Rectal smooth muscle tissue (tissue), 1 donor: ENCODE data around the gene RIC1.
"Not testable (repeated sequence)": the region's sequence is repeated elsewhere in the genome, so short reads cannot be mapped to it uniquely, and the experiment has no call there.

Experiments
- H3K27ac ChIP-seq: one replicate; pipeline ENCODE4 v1.7.0; 2013; ENCODE audit warnings: low read depth, low read length, inconsistent platforms
- H3K27me3 ChIP-seq: one replicate; pipeline ENCODE4 v1.7.0; 2013; ENCODE audit warnings: low read length; ENCODE audit not compliant: control insufficient read depth, insufficient read depth
- H3K36me3 ChIP-seq: one replicate; pipeline ENCODE4 v1.7.0; 2013; ENCODE audit warnings: low read length; ENCODE audit not compliant: control insufficient read depth, insufficient read depth
- H3K4me1 ChIP-seq: one replicate; pipeline ENCODE4 v1.7.0; 2013; ENCODE audit warnings: low read length; ENCODE audit not compliant: control insufficient read depth, insufficient read depth
- H3K4me3 ChIP-seq: one replicate; pipeline ENCODE4 v1.7.0; 2013; ENCODE audit warnings: low read length
- H3K9ac ChIP-seq: one replicate; pipeline ENCODE4 v1.7.0; 2013; ENCODE audit warnings: low read length

Gene RIC1, protein sequence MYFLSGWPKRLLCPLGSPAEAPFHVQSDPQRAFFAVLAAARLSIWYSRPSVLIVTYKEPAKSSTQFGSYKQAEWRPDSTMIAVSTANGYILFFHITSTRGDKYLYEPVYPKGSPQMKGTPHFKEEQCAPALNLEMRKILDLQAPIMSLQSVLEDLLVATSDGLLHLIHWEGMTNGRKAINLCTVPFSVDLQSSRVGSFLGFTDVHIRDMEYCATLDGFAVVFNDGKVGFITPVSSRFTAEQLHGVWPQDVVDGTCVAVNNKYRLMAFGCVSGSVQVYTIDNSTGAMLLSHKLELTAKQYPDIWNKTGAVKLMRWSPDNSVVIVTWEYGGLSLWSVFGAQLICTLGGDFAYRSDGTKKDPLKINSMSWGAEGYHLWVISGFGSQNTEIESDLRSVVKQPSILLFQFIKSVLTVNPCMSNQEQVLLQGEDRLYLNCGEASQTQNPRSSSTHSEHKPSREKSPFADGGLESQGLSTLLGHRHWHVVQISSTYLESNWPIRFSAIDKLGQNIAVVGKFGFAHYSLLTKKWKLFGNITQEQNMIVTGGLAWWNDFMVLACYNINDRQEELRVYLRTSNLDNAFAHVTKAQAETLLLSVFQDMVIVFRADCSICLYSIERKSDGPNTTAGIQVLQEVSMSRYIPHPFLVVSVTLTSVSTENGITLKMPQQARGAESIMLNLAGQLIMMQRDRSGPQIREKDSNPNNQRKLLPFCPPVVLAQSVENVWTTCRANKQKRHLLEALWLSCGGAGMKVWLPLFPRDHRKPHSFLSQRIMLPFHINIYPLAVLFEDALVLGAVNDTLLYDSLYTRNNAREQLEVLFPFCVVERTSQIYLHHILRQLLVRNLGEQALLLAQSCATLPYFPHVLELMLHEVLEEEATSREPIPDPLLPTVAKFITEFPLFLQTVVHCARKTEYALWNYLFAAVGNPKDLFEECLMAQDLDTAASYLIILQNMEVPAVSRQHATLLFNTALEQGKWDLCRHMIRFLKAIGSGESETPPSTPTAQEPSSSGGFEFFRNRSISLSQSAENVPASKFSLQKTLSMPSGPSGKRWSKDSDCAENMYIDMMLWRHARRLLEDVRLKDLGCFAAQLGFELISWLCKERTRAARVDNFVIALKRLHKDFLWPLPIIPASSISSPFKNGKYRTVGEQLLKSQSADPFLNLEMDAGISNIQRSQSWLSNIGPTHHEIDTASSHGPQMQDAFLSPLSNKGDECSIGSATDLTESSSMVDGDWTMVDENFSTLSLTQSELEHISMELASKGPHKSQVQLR (N-terminal part only)

DNA sequence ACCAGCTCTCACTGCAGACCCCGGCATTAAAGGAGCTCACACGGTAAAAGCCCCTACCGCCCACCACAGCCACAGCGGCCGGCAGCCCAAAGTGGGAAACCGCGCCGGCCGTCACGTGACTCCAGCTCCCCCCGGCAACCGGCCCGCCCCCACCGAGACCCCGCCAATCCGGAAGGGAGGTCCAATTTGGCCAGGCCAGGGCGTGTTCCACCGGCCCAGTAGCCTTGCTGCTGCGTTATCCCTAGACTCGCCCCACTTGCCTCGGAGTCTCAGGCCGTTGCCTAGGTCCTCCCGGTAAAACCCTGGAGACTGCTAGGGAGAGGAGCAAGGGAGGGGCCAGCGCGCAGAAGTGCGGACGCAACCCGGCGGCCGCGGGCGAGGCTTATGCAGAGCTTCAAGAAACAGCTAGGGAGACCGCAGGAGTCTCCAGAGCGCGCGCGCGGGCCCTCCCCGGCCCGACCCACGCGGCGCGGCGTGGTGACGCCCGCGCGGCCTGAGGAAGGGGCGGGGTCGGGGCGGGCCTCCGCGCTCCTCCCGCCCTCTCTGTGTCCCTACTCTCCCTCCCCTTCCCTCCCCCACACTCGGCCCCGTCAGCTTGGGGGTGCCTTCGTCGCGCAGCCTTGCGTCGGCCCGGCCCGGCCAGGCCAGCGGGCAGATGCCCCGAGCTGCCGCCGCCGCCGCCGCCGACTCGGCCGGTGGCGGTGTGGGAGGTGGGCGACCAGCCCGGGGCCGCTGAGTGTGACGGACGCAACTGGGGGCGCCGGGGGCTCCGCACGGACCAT lies at the start of gene RIC1:
RIC1 (plus strand) TSS at position 578 of the 782 bp plus-strand sequence; CDS start at position 781, 203 bp downstream.
- Histone ChIP-seq H3K27me3 (no peaks in the 10 kb centered on the region), H3K4me1 (peaks cover 7% of the 10 kb centered on the region), H3K27ac (peak within 1 kb of the TSS; percentile 97), H3K4me3 (peak within 1 kb of the TSS; percentile 92), H3K36me3 (no peaks in the 10 kb centered on the region), H3K9ac (peak within 1 kb of the TSS; percentile 78)

DNA sequence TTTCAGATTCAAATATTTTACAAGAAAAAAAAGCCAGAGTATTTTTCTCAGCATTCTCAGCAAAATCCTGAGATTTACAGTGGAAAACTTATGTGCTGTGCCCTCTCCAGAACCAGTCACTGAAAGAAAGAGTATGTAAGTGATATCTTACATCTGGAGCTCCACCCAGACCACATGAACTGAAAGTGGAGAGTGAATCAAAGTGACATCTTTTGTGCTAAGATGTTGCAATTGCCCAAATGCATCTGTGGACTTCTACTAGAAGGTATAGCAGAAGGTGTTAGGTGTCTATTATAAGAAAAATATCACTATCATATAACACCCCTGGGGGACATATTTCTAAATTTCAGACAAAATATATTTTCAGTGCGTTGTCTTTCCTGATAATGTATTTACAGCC lies 49.0 kb upstream of the RIC1 start:
- Histone ChIP-seq H3K27me3 (no peaks in the 10 kb centered on the region), H3K9ac (no peak overlapping the region), H3K27ac (no peak overlapping the region), H3K4me3 (no peak overlapping the region), H3K36me3 (no peaks in the 10 kb centered on the region), H3K4me1 (no peaks in the 10 kb centered on the region)

DNA sequence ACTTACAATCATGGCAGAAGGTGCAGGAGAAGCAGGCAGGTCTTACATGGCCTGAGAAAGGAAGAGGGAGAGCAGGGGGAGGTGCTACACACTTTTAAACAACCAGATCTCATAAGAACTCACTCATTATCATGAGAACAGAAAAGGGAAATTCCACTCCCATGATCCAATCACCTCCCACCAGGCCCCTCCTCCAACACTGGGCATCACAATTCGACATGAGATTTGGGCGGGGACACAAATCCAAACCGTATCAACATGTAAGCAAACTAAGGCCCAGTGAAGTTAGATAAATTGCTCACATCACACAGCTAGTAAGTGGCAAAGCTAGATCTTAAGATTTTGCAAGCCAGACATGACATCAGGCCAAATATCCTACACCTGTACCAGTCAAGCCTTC lies 48.3 kb upstream of the RIC1 start:
- Histone ChIP-seq H3K9ac (no peak overlapping the region), H3K27me3 (no peaks in the 10 kb centered on the region), H3K36me3 (no peaks in the 10 kb centered on the region), H3K27ac (no peak overlapping the region), H3K4me1 (no peaks in the 10 kb centered on the region), H3K4me3 (no peak overlapping the region)

DNA sequence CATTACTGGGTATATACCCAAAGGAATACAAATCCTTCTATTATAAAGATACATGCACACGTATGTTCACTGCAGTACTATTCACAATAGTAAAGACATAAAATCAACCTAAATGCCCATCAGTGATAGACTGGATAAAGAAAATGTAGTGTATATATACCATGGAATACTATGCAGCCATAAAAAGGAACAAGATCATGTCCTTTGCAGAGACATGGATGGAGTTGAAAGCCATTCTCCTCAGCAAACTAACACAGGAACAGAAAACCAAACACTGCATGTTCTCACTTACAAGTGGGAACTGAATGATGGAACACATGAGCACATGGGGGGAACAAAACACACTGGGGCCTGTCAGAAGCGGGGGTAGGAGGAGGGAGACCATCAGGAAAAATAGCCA lies 47.2 kb upstream of the RIC1 start:
- not testable (repeated sequence) for H3K27ac ChIP-seq

DNA sequence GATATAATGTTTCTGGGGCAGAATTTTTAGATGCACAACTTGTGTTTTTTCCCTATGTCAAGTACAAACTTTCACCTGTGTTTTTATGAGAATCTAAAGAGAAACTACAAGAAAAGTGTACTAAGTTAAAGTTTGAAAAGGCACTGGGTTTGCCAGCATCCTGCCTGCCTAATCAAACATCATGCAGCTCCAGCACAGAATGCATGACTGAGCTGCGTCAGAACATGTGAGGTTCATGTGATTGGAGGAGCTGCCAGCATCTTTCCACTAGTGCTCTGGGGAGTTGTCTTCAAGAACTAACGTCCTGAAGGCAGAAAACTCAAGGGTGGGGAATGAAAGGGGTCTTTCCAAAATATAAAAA lies 46.1 kb upstream of the RIC1 start:
- Histone ChIP-seq H3K36me3 (no peaks in the 10 kb centered on the region), H3K4me1 (no peaks in the 10 kb centered on the region), H3K4me3 (no peak overlapping the region), H3K9ac (no peak overlapping the region), H3K27ac (no peak overlapping the region), H3K27me3 (no peaks in the 10 kb centered on the region)

More for the DNA sequence above, 47.2 kb upstream of the RIC1 start:
- H3K36me3 ChIP-seq, H3K9ac ChIP-seq, H3K4me3 ChIP-seq, H3K27me3 ChIP-seq, H3K4me1 ChIP-seq: not testable (repeated sequence)

DNA sequence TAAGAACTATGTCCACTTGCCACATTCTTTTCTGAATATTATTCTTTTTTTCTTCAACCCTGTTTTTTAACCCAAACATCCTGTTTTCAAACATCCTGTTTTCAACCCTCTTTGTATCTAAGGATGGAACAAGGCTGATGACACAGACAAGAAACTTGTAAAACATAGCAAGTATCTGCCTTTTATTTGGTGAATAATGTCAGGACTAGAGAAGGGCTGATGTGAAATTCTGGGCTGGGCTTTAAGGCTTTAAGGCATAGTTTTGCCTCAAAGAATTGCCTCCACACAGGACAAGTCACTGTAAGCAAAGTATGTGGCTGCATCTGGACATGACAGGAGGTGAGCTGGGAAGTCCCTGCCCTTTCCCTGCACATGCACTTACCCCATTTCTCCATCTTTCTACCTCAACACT lies 42.5 kb upstream of the RIC1 start:
- no peaks in the 10 kb centered on the region for H3K4me1 ChIP-seq
- no peaks in the 10 kb centered on the region for H3K36me3 ChIP-seq
- no peaks in the 10 kb centered on the region for H3K27me3 ChIP-seq
- H3K4me3 ChIP-seq: no peak overlapping the region
- H3K9ac ChIP-seq: no peak overlapping the region
- H3K27ac ChIP-seq: no peak overlapping the region

DNA sequence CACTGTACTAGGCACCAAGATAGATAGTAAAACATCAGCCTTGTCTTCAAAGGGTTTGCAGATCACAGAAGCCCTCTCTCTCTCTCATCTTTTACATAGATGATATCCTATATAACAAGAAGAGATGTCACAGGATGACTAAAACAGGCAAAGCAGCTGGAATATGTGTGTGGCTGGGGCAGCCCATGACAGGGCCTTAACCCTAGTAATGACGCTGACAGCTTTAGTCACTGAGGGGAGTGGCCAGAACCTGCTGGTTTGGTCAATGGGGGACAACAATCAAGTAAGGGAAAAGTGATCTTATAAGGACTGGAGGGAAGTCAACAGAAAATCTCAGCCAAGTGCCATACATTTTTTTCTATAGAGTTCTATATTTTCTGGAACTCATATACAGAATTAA lies 41.9 kb upstream of the RIC1 start:
- no peaks in the 10 kb centered on the region for H3K36me3 ChIP-seq
- H3K4me3 ChIP-seq: no peak overlapping the region
- H3K9ac ChIP-seq: no peak overlapping the region
- no peaks in the 10 kb centered on the region for H3K27me3 ChIP-seq
- no peak overlapping the region for H3K27ac ChIP-seq
- no peaks in the 10 kb centered on the region for H3K4me1 ChIP-seq

DNA sequence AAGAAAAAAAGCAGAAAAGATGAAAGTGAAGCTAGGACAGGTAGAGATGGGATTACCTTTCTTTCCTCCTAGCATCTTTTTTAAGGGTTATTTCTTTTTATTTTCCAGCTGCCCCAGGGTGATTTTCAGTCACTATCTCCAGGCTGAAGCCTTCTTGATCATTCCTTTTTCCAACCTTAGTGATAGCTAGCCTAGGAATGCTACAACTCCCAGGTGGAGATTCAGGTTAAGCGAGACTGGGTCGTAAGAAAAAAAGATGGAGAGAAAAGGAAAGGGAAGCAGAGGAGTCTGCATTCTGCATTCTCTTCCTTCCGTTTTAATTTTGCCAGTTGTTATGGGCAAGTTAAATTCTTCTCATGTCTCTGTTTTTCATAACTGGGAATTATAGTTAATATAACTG lies 36.7 kb upstream of the RIC1 start:
- Histone ChIP-seq H3K9ac (no peak overlapping the region), H3K36me3 (no peaks in the 10 kb centered on the region), H3K4me3 (no peak overlapping the region), H3K4me1 (no peaks in the 10 kb centered on the region), H3K27me3 (no peaks in the 10 kb centered on the region), H3K27ac (no peak overlapping the region)

DNA sequence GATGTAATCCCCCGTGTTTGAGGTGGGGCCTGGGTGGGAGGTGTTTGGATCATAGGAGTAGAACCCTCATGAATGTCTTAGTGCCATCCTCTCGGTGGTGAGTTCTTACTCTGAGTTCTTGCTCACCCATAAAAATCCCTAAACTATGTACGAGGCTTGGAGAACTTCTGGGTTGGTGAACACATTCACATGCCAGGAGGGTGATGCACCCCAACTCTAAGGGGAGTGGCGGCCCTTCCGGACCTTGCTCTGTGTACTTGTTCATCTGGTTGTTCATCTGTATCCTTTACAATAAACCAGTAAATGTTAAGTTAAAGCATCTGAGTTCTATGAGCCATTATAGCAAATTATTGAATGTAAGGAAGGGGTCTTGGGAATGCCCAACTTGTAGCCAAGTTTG lies 36.0 kb upstream of the RIC1 start:
- Histone ChIP-seq H3K36me3 (no peaks in the 10 kb centered on the region), H3K9ac (no peak overlapping the region), H3K4me3 (no peak overlapping the region), H3K27me3 (no peaks in the 10 kb centered on the region), H3K4me1 (no peaks in the 10 kb centered on the region), H3K27ac (no peak overlapping the region)

DNA sequence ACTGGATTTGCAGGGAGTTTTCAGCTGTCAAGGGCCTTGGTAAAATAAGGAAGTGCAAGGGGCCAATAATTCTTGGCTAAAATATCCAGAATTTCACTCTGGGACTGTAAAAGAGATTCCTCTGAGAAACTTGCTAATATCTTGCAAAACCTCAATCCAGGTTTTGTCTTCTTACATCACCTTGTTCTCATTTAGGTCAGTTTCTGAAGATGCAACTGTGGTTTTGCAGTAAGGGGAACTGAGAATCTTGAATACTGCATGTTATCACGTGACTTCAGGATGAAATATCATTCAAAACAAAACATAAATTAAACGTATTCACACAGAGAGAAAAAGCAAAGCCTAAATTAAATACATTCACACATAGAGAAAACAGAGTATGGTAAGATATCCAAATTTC lies 35.0 kb upstream of the RIC1 start:
- no peaks in the 10 kb centered on the region for H3K27me3 ChIP-seq
- H3K36me3 ChIP-seq: no peaks in the 10 kb centered on the region
- no peak overlapping the region for H3K9ac ChIP-seq
- no peak overlapping the region for H3K27ac ChIP-seq
- H3K4me1 ChIP-seq: no peaks in the 10 kb centered on the region
- H3K4me3 ChIP-seq: no peak overlapping the region

DNA sequence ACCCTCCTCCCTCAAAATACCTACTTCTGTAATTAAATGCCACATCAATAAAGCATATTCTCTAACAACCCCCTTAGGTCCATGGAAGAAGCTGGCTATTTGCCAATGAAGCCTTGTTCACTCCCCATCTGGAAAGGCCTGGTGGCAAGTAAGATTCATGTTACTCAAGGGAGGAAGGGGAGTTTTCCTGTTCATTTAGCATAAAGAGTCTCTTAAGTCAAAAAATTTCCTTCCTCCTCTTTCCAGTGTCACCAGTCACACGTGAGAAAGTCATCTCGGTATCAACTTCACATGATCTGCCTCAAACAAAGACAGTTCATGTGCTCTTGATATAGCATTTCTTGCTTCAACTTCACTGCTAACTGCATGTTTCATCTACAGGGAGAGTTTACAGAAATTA lies 32.7 kb upstream of the RIC1 start:
- Histone ChIP-seq H3K4me3 (no peak overlapping the region), H3K27me3 (no peaks in the 10 kb centered on the region), H3K4me1 (no peaks in the 10 kb centered on the region), H3K36me3 (no peaks in the 10 kb centered on the region), H3K9ac (no peak overlapping the region), H3K27ac (no peak overlapping the region)
